GM19324 (cell line): ENCODE results near the gene KRTAP12-1.
"Not testable (repeated sequence)": the region's sequence is repeated elsewhere in the genome, so short reads cannot be mapped to it uniquely, and the experiment has no call there.

ENCODE experiments used
- ATAC-seq: cut with Tn5 transposase; IDR thresholded peaks from one replicate; pipeline ENCODE4 v1.9.1; 2021; ENCODE audit warnings: mild to moderate bottlenecking, moderate library complexity; ENCODE audit not compliant: unreplicated experiment, low FRiP score

Gene KRTAP12-1

GRCh38 chr21:44648557-44649311, 33.2 kb downstream of the KRTAP12-1 start:
- no peak for ATAC-seq

GRCh38 chr21:44647222-44647552, 34.8 kb downstream of the KRTAP12-1 start:
- no peak for ATAC-seq

- not testable (repeated sequence) for ATAC-seq
Observed at GRCh38 chr21:44646366-44647221, 35.4 kb downstream of the KRTAP12-1 start, which contains the start of gene KRTAP10-11. Gene KRTAP10-11, plus strand, starts transcription at chr21:44646414. Its CDS starts 45 bp downstream, at chr21:44646459.

GRCh38 chr21:44644878-44645277, 37.1 kb downstream of the KRTAP12-1 start:
- no peak for ATAC-seq

GRCh38 chr21:44643741-44644310, 38.1 kb downstream of the KRTAP12-1 start:
- no peak for ATAC-seq

GRCh38 chr21:44640761-44641160, 41.2 kb downstream of the KRTAP12-1 start:
- ATAC-seq: no peak

- no peak for ATAC-seq
Observed at GRCh38 chr21:44639331-44639655, 42.7 kb downstream of the KRTAP12-1 start.

GRCh38 chr21:44638506-44639330, 43.2 kb downstream of the KRTAP12-1 start:
- not testable (repeated sequence) for ATAC-seq

- not testable (repeated sequence) for ATAC-seq
Observed at GRCh38 chr21:44637851-44638348, 44.1 kb downstream of the KRTAP12-1 start.

GRCh38 chr21:44637018-44637850, 44.7 kb downstream of the KRTAP12-1 start, which contains the start of gene KRTAP10-10:
Gene KRTAP10-10, plus strand, starts transcription at chr21:44637356. Its CDS starts 62 bp downstream, at chr21:44637418.
- ATAC-seq: no peak

- no peak for ATAC-seq
Observed at GRCh38 chr21:44636209-44637017, 45.5 kb downstream of the KRTAP12-1 start.

GRCh38 chr21:44632067-44632466, 49.9 kb downstream of the KRTAP12-1 start:
- no peak for ATAC-seq
